Esophagus muscularis mucosa (tissue), 4 donors: ENCODE measurements around the gene CARD9.

Source experiments
- CTCF ChIP-seq, 3 experiments: fragments of 200-600 bp in 2 of 3; fragments of 450-650 bp in 1 of 3; sonication (generic) in 2 of 3; IDR thresholded peaks; one replicate each; pipeline ENCODE4 v1.5.1; 2017 to 2019; ENCODE audit warnings: antibody characterized with exemption in 3 of 3, mild to moderate bottlenecking in 2 of 3, moderate library complexity in 1 of 3
- EP300 ChIP-seq: sonication (generic); formaldehyde crosslinking; IDR thresholded peaks from one replicate; pipeline ENCODE4 v1.6.1; 2017; ENCODE audit warnings: antibody characterized with exemption
- POLR2A ChIP-seq: fragments of 450-650 bp; IDR thresholded peaks from one replicate; pipeline ENCODE4 v1.6.1; 2017; ENCODE audit warnings: antibody characterized with exemption, moderate library complexity, mild to moderate bottlenecking, low read depth
- POLR2AphosphoS5 ChIP-seq, 2 donors: sonication (generic); formaldehyde crosslinking; IDR thresholded peaks; one replicate each; pipeline ENCODE4 v1.6.1; 2017; ENCODE audit warnings: antibody characterized with exemption in 2 of 2

GRCh38 chr9:136362450-136362784, 11.1 kb downstream of the CARD9 start:
- no peak for TF ChIP-seq POLR2A
- TF ChIP-seq EP300: no peak
- no peak for TF ChIP-seq CTCF (IDR thresholded peaks at IDR 0.05)
- no peak for TF ChIP-seq POLR2AphosphoS5 (IDR thresholded peaks at IDR 0.05)
